DMS114 treated with DMSO at 0.1 percent for 48 hours (cell line): ENCODE data around the gene TAAR1.

Source experiments
- DNase-seq: peaks from one replicate; lab custom pipeline; 2025; ENCODE audit not compliant: unreplicated experiment; lab: John Stamatoyannopoulos, UW

Gene TAAR1

GRCh38 chr6:132596201-132596600 lies 62.8 kb downstream of the TAAR1 start:
- no peak for DNase-seq
